ENCODE measurements around the gene SKIC8.

- TF ChIP-seq CTCF (IDR thresholded peaks at IDR 0.05) = no peak
- TF ChIP-seq POLR2A (IDR thresholded peaks at IDR 0.05) = no peak
Observed at GRCh38 chr15:78249131-78249530, 50.3 kb downstream of the SKIC8 start.
